WTC11 (cell line): ENCODE measurements around the gene ADH7. TPM values are rescaled to one million over a fixed set of nuclear protein-coding genes. Genes with fewer than 3 reads are reported as not detected.

Experiments used
- ATAC-seq: fragments of 200-7000 bp; cut with Tn5 transposase; 2 replicates; pipeline ENCODE4 v1.10.0; 2021; ENCODE audit warnings: mild to moderate bottlenecking, moderate library complexity
- CTCF ChIA-PET: fragments of 300-600 bp; sonication (Branson Sonifier 250); formaldehyde crosslinking; loops from one replicate; lab custom pipeline; 2021; ENCODE audit warnings: antibody characterized with exemption; lab: Charles Lee
- POLR2A ChIA-PET: fragments of 350-600 bp; sonication (Branson Sonifier 250); formaldehyde crosslinking; loops from one replicate; lab custom pipeline; 2021; ENCODE audit warnings: antibody characterized with exemption; lab: Charles Lee
- DNase-seq: peaks from one replicate; pipeline ENCODE4 v3.0.0; 2021; ENCODE audit warnings: low spot score
- H3K27ac Mint-ChIP-seq: 2 replicates; pipeline ENCODE4 v1.8.0; 2021; ENCODE audit warnings: mixed read lengths
- H3K27me3 Mint-ChIP-seq: 2 replicates; pipeline ENCODE4 v1.8.0; 2021; ENCODE audit warnings: low read depth, mild to moderate bottlenecking, moderate library complexity, mixed read lengths
- H3K36me3 Mint-ChIP-seq: 2 replicates; pipeline ENCODE4 v1.8.0; 2021; ENCODE audit warnings: mixed read lengths
- H3K4me1 Mint-ChIP-seq: 2 replicates; pipeline ENCODE4 v1.8.0; 2022; ENCODE audit warnings: mixed read lengths
- H3K4me3 Mint-ChIP-seq: 2 replicates; pipeline ENCODE4 v1.8.0; 2021; ENCODE audit warnings: mild to moderate bottlenecking, moderate library complexity, mixed read lengths
- H3K9me3 Mint-ChIP-seq: 2 replicates; pipeline ENCODE4 v1.8.0; 2021; ENCODE audit warnings: mixed read lengths
- CREB1 ChIP-seq: sonication (generic); formaldehyde crosslinking; IDR thresholded peaks from 2 replicates; pipeline ENCODE4 v1.8.0; 2023; ENCODE audit warnings: mild to moderate bottlenecking, missing genetic modification reagents
- EMX1 ChIP-seq: fragments of 250-450 bp; sonication (Bioruptor Pico); IDR thresholded peaks from 2 replicates; pipeline ENCODE4 v1.8.0; 2021; ENCODE audit warnings: mild to moderate bottlenecking
- FOXJ3 ChIP-seq: sonication (generic); formaldehyde crosslinking; IDR thresholded peaks from 2 replicates; pipeline ENCODE4 v1.9.0; 2021; ENCODE audit warnings: missing genetic modification reagents, mild to moderate bottlenecking, borderline replicate concordance
- GRHL2 ChIP-seq: fragments of 250-450 bp; sonication (Bioruptor Pico); IDR thresholded peaks from 2 replicates; pipeline ENCODE4 v1.8.0; 2022; ENCODE audit warnings: mild to moderate bottlenecking, moderate library complexity; ENCODE audit not compliant: insufficient replicate concordance, severe bottlenecking
- KAT7 ChIP-seq: sonication (generic); formaldehyde crosslinking; IDR thresholded peaks from 2 replicates; pipeline ENCODE4 v1.8.1; 2023; ENCODE audit warnings: missing genetic modification reagents, mild to moderate bottlenecking, borderline replicate concordance
- NFE2L1 ChIP-seq: sonication (generic); formaldehyde crosslinking; IDR thresholded peaks from 2 replicates; pipeline ENCODE4 v1.8.1; 2023; ENCODE audit warnings: missing genetic modification reagents
- ZNF219 ChIP-seq: sonication (generic); formaldehyde crosslinking; IDR thresholded peaks from 2 replicates; pipeline ENCODE4 v1.8.0; 2023; ENCODE audit warnings: missing genetic modification reagents, mild to moderate bottlenecking, borderline replicate concordance
- ZNF317 ChIP-seq: sonication (generic); formaldehyde crosslinking; IDR thresholded peaks from 2 replicates; pipeline ENCODE4 v1.8.1; 2023; ENCODE audit warnings: low read depth, mild to moderate bottlenecking, moderate library complexity, missing genetic modification reagents, borderline replicate concordance
- ZNF671 ChIP-seq: fragments of 250-450 bp; sonication (Bioruptor Pico); IDR thresholded peaks from 2 replicates; pipeline ENCODE4 v1.8.0; 2021; ENCODE audit warnings: mild to moderate bottlenecking
- total RNA-seq: library from RNA; stranded (reverse); gene quantifications from 3 replicates; pipeline ENCODE4 v1.2.3, GENCODE V29; 2021
- TF ChIP-seq, protein P1 (sequence below): sonication (generic); formaldehyde crosslinking; IDR thresholded peaks from 2 replicates; pipeline ENCODE4 v1.8.0; 2022; ENCODE audit warnings: missing genetic modification reagents
- TF ChIP-seq, protein P2 (sequence below): sonication (generic); formaldehyde crosslinking; IDR thresholded peaks from 2 replicates; pipeline ENCODE4 v1.8.0; 2022; ENCODE audit warnings: mild to moderate bottlenecking, missing genetic modification reagents
- TF ChIP-seq, protein P3 (sequence below): sonication (generic); formaldehyde crosslinking; IDR thresholded peaks from 2 replicates; pipeline ENCODE4 v1.8.1; 2023; ENCODE audit warnings: mild to moderate bottlenecking, missing genetic modification reagents
- TF ChIP-seq, protein P4 (sequence below): fragments of 200-600 bp; IDR thresholded peaks from 2 replicates; pipeline ENCODE4 v1.8.0; 2022; ENCODE audit warnings: antibody characterized with exemption
- TF ChIP-seq, protein P5 (sequence below): sonication (generic); formaldehyde crosslinking; IDR thresholded peaks from 2 replicates; pipeline ENCODE4 v1.8.0; 2022; ENCODE audit warnings: mild to moderate bottlenecking, missing genetic modification reagents
- TF ChIP-seq, protein P6 (sequence below): fragments of 250-450 bp; sonication (Bioruptor Pico); IDR thresholded peaks from 2 replicates; pipeline ENCODE4 v1.9.0; 2021; ENCODE audit warnings: mild to moderate bottlenecking
- TF ChIP-seq, protein P7 (sequence below): sonication (generic); formaldehyde crosslinking; IDR thresholded peaks from 2 replicates; pipeline ENCODE4 v1.8.1; 2023; ENCODE audit warnings: mild to moderate bottlenecking, missing genetic modification reagents, moderate library complexity

Gene ADH7
- total RNA-seq, 1 experiment from 2014 or later, result not detected

DNA sequence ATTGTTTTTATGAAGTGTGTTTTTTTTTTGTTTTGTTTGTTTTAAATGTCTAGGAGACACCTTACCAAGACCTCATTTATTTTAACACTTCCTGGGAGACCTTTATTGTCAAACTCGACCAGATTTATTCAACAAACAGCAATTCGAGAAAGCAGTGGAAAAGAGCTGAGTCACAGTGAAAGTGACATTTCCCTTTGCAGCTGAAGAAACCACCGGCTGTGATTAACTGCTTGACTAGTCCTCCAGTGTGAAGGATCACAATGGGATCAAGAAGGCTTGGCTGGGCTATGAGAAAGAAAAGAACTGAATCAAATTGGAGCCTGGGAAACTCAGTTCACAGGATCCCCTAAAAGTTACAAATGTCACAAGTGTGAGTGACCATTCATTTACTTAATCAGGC is 11.9 kb upstream of the ADH7 start (continued):
- TF ChIP-seq, protein P1, sequence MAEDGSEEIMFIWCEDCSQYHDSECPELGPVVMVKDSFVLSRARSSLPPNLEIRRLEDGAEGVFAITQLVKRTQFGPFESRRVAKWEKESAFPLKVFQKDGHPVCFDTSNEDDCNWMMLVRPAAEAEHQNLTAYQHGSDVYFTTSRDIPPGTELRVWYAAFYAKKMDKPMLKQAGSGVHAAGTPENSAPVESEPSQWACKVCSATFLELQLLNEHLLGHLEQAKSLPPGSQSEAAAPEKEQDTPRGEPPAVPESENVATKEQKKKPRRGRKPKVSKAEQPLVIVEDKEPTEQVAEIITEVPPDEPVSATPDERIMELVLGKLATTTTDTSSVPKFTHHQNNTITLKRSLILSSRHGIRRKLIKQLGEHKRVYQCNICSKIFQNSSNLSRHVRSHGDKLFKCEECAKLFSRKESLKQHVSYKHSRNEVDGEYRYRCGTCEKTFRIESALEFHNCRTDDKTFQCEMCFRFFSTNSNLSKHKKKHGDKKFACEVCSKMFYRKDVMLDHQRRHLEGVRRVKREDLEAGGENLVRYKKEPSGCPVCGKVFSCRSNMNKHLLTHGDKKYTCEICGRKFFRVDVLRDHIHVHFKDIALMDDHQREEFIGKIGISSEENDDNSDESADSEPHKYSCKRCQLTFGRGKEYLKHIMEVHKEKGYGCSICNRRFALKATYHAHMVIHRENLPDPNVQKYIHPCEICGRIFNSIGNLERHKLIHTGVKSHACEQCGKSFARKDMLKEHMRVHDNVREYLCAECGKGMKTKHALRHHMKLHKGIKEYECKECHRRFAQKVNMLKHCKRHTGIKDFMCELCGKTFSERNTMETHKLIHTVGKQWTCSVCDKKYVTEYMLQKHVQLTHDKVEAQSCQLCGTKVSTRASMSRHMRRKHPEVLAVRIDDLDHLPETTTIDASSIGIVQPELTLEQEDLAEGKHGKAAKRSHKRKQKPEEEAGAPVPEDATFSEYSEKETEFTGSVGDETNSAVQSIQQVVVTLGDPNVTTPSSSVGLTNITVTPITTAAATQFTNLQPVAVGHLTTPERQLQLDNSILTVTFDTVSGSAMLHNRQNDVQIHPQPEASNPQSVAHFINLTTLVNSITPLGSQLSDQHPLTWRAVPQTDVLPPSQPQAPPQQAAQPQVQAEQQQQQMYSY (CRISPR knock-in tag), result no peak
- TF ChIP-seq KAT7, result no peak
- TF ChIP-seq, all 79 proteins: peak for 1

DNA sequence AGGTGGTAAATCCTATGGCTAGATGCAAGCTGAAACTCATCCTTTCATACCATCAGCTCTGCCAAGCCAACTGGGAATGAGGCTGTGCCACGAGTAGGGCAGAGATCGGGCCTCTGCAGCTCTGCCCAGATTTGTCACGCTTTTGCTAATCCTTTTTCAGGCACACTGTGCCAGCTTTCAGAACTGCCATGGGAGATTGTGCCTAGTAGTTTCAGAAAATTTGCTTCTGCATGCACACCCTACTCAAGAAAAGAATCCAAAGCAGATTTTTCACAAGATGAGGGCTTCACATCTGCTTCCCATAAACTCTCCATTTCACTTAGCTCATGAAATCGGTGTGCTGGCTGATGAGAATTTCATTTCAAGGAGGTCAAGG is 3.3 kb upstream of the ADH7 start:
- ATAC-seq (no peak), DNase-seq (no peak)
- Mint-ChIP-seq H3K27me3 (no peaks in the 10 kb centered on the region), H3K36me3 (no peaks in the 10 kb centered on the region), H3K27ac (no peak overlapping the region), H3K9me3 (no peaks in the 10 kb centered on the region), H3K4me3 (no peak overlapping the region), H3K4me1 (no peaks in the 10 kb centered on the region)
- CTCF ChIA-PET, result no interaction called here
- POLR2A ChIA-PET, result interaction anchor here (0.6 kb wide), 1 partner anchor 23 kb away, joined by 3 read pairs; no protein-coding TSS in a partner anchor
- TF ChIP-seq EMX1 (CRISPR knock-in tag), result no peak

DNA sequence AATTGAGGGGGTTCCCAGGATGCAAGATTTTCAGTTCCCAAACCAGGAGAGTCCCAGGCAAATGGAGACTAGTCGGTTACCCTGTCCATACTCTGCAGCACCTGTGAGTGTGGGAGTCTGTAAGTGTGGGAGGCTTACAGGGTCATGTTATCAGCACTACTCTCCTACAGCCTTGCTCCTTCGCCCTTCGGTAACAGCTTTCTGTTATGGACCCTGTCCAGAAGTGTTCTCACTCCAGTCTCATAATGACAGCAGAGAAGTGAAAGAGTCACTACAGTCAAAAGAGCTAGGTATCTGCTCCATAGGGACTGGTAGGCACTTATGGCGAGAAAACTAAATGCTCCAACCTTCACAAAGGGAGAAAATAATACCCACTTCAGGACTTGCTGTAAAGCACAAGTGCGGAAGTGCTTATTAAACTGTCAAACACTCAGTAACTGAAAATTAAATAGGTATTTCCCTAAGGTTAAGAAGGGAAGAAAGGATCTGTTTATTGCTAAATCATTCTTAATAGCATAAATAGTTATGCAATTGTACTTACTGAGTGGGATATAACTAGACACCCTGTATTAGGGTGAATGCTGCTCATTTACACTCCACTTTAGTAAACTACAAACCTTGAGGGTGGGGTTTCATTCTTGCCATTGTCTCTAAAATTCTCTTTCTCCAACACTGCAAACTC is 2.7 kb upstream of the ADH7 start:
- H3K4me1 Mint-ChIP-seq, result no peaks in the 10 kb centered on the region
- H3K36me3 Mint-ChIP-seq, result no peaks in the 10 kb centered on the region
- no peak overlapping the region for H3K4me3 Mint-ChIP-seq
- ATAC-seq, result no peak
- CTCF ChIA-PET, result no interaction called here
- H3K9me3 Mint-ChIP-seq, result no peaks in the 10 kb centered on the region
- TF ChIP-seq, protein P2, sequence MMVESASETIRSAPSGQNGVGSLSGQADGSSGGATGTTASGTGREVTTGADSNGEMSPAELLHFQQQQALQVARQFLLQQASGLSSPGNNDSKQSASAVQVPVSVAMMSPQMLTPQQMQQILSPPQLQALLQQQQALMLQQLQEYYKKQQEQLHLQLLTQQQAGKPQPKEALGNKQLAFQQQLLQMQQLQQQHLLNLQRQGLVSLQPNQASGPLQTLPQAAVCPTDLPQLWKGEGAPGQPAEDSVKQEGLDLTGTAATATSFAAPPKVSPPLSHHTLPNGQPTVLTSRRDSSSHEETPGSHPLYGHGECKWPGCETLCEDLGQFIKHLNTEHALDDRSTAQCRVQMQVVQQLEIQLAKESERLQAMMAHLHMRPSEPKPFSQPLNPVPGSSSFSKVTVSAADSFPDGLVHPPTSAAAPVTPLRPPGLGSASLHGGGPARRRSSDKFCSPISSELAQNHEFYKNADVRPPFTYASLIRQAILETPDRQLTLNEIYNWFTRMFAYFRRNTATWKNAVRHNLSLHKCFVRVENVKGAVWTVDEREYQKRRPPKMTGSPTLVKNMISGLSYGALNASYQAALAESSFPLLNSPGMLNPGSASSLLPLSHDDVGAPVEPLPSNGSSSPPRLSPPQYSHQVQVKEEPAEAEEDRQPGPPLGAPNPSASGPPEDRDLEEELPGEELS (CRISPR knock-in tag), result no peak
- TF ChIP-seq, protein P3, sequence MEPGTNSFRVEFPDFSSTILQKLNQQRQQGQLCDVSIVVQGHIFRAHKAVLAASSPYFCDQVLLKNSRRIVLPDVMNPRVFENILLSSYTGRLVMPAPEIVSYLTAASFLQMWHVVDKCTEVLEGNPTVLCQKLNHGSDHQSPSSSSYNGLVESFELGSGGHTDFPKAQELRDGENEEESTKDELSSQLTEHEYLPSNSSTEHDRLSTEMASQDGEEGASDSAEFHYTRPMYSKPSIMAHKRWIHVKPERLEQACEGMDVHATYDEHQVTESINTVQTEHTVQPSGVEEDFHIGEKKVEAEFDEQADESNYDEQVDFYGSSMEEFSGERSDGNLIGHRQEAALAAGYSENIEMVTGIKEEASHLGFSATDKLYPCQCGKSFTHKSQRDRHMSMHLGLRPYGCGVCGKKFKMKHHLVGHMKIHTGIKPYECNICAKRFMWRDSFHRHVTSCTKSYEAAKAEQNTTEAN (CRISPR knock-in tag), result no peak
- TF ChIP-seq, protein P4, sequence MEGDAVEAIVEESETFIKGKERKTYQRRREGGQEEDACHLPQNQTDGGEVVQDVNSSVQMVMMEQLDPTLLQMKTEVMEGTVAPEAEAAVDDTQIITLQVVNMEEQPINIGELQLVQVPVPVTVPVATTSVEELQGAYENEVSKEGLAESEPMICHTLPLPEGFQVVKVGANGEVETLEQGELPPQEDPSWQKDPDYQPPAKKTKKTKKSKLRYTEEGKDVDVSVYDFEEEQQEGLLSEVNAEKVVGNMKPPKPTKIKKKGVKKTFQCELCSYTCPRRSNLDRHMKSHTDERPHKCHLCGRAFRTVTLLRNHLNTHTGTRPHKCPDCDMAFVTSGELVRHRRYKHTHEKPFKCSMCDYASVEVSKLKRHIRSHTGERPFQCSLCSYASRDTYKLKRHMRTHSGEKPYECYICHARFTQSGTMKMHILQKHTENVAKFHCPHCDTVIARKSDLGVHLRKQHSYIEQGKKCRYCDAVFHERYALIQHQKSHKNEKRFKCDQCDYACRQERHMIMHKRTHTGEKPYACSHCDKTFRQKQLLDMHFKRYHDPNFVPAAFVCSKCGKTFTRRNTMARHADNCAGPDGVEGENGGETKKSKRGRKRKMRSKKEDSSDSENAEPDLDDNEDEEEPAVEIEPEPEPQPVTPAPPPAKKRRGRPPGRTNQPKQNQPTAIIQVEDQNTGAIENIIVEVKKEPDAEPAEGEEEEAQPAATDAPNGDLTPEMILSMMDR, result no peak
- TF ChIP-seq ZNF317 (no peak), EMX1 (CRISPR knock-in tag) (no peak), ZNF671 (CRISPR knock-in tag) (no peak), NFE2L1 (no peak), GRHL2 (no peak), FOXJ3 (CRISPR knock-in tag) (no peak), CREB1 (CRISPR knock-in tag) (no peak), ZNF219 (CRISPR knock-in tag) (no peak)
- TF ChIP-seq, protein P5, sequence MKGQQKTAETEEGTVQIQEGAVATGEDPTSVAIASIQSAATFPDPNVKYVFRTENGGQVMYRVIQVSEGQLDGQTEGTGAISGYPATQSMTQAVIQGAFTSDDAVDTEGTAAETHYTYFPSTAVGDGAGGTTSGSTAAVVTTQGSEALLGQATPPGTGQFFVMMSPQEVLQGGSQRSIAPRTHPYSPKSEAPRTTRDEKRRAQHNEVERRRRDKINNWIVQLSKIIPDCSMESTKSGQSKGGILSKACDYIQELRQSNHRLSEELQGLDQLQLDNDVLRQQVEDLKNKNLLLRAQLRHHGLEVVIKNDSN (CRISPR knock-in tag), result no peak
- TF ChIP-seq, protein P6, sequence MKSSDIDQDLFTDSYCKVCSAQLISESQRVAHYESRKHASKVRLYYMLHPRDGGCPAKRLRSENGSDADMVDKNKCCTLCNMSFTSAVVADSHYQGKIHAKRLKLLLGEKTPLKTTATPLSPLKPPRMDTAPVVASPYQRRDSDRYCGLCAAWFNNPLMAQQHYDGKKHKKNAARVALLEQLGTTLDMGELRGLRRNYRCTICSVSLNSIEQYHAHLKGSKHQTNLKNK (CRISPR knock-in tag), result no peak
- TF ChIP-seq, protein P7, sequence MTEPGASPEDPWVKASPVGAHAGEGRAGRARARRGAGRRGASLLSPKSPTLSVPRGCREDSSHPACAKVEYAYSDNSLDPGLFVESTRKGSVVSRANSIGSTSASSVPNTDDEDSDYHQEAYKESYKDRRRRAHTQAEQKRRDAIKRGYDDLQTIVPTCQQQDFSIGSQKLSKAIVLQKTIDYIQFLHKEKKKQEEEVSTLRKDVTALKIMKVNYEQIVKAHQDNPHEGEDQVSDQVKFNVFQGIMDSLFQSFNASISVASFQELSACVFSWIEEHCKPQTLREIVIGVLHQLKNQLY, result no peak
- TF ChIP-seq, all 79 proteins: peak for 0
- Mint-ChIP-seq H3K27ac (no peak overlapping the region), H3K27me3 (no peaks in the 10 kb centered on the region)
- POLR2A ChIA-PET, result interaction anchor here (0.6 kb wide), 1 partner anchor 22 kb away, joined by 3 read pairs; no protein-coding TSS in a partner anchor
- DNase-seq, result no peak
